ENCODE data around the gene NLRP10. TPM values are rescaled to one million over a fixed set of nuclear protein-coding genes. Genes with fewer than 3 reads are reported as not detected.

NLRP10 gene
- total RNA-seq, 1 experiment from 2014 or later = not detected

DNA sequence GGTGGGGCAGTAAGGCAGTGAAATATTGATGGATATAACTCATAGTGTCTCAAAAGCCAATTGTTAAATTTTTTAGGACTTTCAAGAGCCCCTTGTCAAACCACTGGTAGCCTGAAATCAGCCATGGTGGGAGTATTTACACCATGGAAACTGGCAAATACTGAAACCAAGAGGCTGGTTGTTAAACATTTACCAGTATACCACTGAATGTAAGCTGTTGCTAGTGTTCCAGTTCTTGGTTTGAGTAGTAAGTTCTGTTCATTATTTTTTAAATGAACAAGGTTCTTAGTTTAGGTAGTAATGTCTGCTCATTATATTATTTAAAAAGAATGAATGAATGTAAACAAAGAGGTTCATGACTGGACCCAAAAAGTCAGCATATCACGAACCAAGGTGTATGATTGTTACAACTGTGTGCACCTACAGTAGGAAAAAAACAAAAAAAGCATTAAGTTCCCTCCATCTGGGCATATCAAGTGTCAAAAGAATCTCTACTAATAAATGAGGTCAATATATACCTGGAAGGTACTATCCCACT is 17.4 kb upstream of the NLRP10 start:
- Histone ChIP-seq H3K9me3 (ENCODE audit: control insufficient read depth, low read depth, low read length) (no peaks in the 10 kb centered on the region), H2AK5ac (ENCODE audit: insufficient read length, low read length) (no peak overlapping the region), H2BK120ac (ENCODE audit: low read depth, low read length, poor library complexity, severe bottlenecking) (no peak overlapping the region), H3K23ac (ENCODE audit: insufficient read length, low read depth, low read length) (no peak overlapping the region), H3K27ac (ENCODE audit: insufficient read length, low read depth, low read length) (no peak overlapping the region), H3K79me1 (ENCODE audit: insufficient read depth, low read depth, low read length, poor library complexity, severe bottlenecking) (no peaks in the 10 kb centered on the region), H4K5ac (ENCODE audit: insufficient read length, low read depth, low read length) (no peak overlapping the region), H2BK20ac (ENCODE audit: low read depth, low read length, poor library complexity, severe bottlenecking) (no peak overlapping the region), H3K23me2 (ENCODE audit: insufficient read length, low read depth, low read length, poor library complexity, severe bottlenecking) (peaks cover 3% of the 10 kb centered on the region), H3K4me2 (ENCODE audit: insufficient read depth, insufficient read length, low read length) (no peak overlapping the region), H3K14ac (ENCODE audit: insufficient read depth, low read length) (no peak overlapping the region), H2BK12ac (ENCODE audit: insufficient read length, low read depth, low read length) (no peak overlapping the region), H3K56ac (ENCODE audit: insufficient read length, low read depth, low read length) (no peak overlapping the region), H3K18ac (ENCODE audit: insufficient read length, low read depth, low read length) (no peak overlapping the region), H3K4ac (ENCODE audit: low read depth, low read length) (no peak overlapping the region), H3K27me3 (ENCODE audit: insufficient read depth, low read length) (no peaks in the 10 kb centered on the region), H3K9ac (ENCODE audit: extremely low read depth, insufficient read length, low read length) (no peak overlapping the region), H2AFZ (ENCODE audit: low read length) (no peak overlapping the region), H4K20me1 (ENCODE audit: control insufficient read depth, insufficient read depth, insufficient read length) (no peaks in the 10 kb centered on the region), H2BK5ac (ENCODE audit: insufficient read length, low read length) (no peak overlapping the region), H2BK15ac (ENCODE audit: low read depth, low read length) (no peak overlapping the region), H3K79me2 (ENCODE audit: insufficient read depth, low read length) (peaks cover 2% of the 10 kb centered on the region; the same call in 1 of the 2 replicates), H4K8ac (replicated peaks; ENCODE audit: insufficient read length, low read depth, low read length) (no peak overlapping the region), H3T11ph (ENCODE audit: low read length) (no peak overlapping the region), H3K4me1 (ENCODE audit: insufficient read depth, low read length) (no peaks in the 10 kb centered on the region; the same call in 1 of the 2 replicates), H4K91ac (ENCODE audit: insufficient read length, low read depth, low read length) (no peak overlapping the region)
- Mint-ChIP-seq H3K27ac (no peak overlapping the region), H3K4me3 (no peak overlapping the region), H3K4me1 (peaks cover 9 to 22% of the 10 kb centered on the region in 2 experiments), H3K27me3 (ENCODE audit: low read depth) (no peaks in the 10 kb centered on the region; the same call in 1 of the 2 replicates), H3K36me3 (ENCODE audit: insufficient read depth in 1 of 3, low read depth in 3 of 3) (peaks cover 0 to 2% (median under 1%) of the 10 kb centered on the region in 3 experiments; a peak in 5 of 7 replicates), H3K9me3 (no peaks in the 10 kb centered on the region; a peak in 1 of 5 replicates)
- WGBS (ENCODE audit: extremely low coverage, insufficient read length, low lambda C conversion rate) = no CpG with 5 or more reads among the region's 1 CpG
- no peak for DNase-seq
- TF ChIP-seq, protein P1, sequence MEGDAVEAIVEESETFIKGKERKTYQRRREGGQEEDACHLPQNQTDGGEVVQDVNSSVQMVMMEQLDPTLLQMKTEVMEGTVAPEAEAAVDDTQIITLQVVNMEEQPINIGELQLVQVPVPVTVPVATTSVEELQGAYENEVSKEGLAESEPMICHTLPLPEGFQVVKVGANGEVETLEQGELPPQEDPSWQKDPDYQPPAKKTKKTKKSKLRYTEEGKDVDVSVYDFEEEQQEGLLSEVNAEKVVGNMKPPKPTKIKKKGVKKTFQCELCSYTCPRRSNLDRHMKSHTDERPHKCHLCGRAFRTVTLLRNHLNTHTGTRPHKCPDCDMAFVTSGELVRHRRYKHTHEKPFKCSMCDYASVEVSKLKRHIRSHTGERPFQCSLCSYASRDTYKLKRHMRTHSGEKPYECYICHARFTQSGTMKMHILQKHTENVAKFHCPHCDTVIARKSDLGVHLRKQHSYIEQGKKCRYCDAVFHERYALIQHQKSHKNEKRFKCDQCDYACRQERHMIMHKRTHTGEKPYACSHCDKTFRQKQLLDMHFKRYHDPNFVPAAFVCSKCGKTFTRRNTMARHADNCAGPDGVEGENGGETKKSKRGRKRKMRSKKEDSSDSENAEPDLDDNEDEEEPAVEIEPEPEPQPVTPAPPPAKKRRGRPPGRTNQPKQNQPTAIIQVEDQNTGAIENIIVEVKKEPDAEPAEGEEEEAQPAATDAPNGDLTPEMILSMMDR (conservative IDR thresholded peaks at IDR 0.05) = no peak
